ENCODE measurements around the gene PPP4R4. TPM values are rescaled to one million over a fixed set of nuclear protein-coding genes. Genes with fewer than 3 reads are reported as not detected.

The PPP4R4 gene
- total RNA-seq, 4 donors from 2014 or later, result 0.25 to 2.0 (median 1.1) TPM

- ATAC-seq (ENCODE audit: low FRiP score), result no peak
- no peak for DNase-seq (ENCODE audit: low spot score)
- TF ChIP-seq CTCF (IDR thresholded peaks at IDR 0.05), result no peak
These were observed 45.8 kb upstream of the PPP4R4 start for GRCh38 chr14:94128216-94128839.

GRCh38 chr14:94129111-94129757 is 44.9 kb upstream of the PPP4R4 start, which contains the start of gene IFI27L2:
Gene IFI27L2 (minus strand): TSS chr14:94129604. CDS start chr14:94129564, 40 bp downstream.
- no peak for TF ChIP-seq CTCF (IDR thresholded peaks at IDR 0.05)

GRCh38 chr14:94129758-94130414 is 44.2 kb upstream of the PPP4R4 start:
- TF ChIP-seq CTCF (IDR thresholded peaks at IDR 0.05), result no peak
- DNase-seq (ENCODE audit: low spot score) (no peak), ATAC-seq (ENCODE audit: low FRiP score) (peak; percentile 49)

More at GRCh38 chr14:94129111-94129757, 44.9 kb upstream of the PPP4R4 start, which contains the start of gene IFI27L2:
- ATAC-seq (ENCODE audit: low FRiP score) (peak; percentile 92), DNase-seq (ENCODE audit: low spot score) (peak; percentile 44)

GRCh38 chr14:94132285-94132887 is 41.7 kb upstream of the PPP4R4 start:
- no peak for TF ChIP-seq CTCF (IDR thresholded peaks at IDR 0.05)
- ATAC-seq (ENCODE audit: low FRiP score) (no peak), DNase-seq (ENCODE audit: low spot score) (no peak)

GRCh38 chr14:94135476-94135875 is 38.6 kb upstream of the PPP4R4 start:
- DNase-seq (ENCODE audit: low spot score) (no peak), ATAC-seq (ENCODE audit: low FRiP score) (no peak)
- no peak for TF ChIP-seq CTCF (IDR thresholded peaks at IDR 0.05)

- TF ChIP-seq CTCF (IDR thresholded peaks at IDR 0.05), result peak in 2 of 3 donors; percentile 60 to 90
- DNase-seq (ENCODE audit: low spot score), result peak; percentile 99
- peak; percentile 86 for ATAC-seq (ENCODE audit: low FRiP score)
These were observed 37.4 kb upstream of the PPP4R4 start for GRCh38 chr14:94136575-94137331.

Data from omental fat pad (tissue), 4 donors.